ENCODE measurements around the gene TRIM63.

DNA sequence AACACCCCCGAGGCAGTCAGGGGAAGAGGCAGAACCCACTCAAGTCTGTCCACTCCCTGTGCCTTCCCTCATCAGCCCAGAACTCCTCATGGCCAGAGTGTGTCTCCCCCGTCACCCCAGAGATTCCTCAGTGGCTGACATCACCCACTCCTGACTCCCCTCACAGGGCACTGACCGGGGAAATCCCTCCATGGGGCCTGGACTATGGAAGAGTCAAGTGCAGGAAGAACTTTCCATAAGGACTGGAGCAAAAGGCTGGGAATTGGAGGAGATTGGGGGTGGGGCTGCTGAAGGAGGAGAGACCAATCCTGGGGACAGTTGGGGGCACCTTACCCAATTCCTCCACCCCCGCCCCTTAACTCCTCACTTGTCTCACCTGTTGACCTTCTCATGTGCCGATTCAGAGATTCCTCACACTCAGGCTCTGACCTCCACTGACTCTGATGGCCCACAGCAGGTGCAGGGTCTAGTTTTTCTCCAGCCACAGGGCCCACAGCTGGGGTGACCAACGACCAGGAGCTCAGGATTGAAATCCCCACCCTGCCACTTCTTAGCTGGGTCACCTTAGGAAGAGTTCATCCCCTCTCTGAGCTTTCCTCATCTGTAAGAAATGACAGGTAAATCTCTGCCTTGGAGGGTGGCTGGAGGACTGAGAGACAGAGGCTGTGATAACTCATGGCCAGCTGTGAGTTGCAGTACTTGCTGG lies 46.3 kb downstream of the TRIM63 start:
- TF ChIP-seq, protein P1, sequence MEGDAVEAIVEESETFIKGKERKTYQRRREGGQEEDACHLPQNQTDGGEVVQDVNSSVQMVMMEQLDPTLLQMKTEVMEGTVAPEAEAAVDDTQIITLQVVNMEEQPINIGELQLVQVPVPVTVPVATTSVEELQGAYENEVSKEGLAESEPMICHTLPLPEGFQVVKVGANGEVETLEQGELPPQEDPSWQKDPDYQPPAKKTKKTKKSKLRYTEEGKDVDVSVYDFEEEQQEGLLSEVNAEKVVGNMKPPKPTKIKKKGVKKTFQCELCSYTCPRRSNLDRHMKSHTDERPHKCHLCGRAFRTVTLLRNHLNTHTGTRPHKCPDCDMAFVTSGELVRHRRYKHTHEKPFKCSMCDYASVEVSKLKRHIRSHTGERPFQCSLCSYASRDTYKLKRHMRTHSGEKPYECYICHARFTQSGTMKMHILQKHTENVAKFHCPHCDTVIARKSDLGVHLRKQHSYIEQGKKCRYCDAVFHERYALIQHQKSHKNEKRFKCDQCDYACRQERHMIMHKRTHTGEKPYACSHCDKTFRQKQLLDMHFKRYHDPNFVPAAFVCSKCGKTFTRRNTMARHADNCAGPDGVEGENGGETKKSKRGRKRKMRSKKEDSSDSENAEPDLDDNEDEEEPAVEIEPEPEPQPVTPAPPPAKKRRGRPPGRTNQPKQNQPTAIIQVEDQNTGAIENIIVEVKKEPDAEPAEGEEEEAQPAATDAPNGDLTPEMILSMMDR (IDR thresholded peaks at IDR 0.05): no peak
- TF ChIP-seq TCF12 (IDR thresholded peaks at IDR 0.05) (no peak), YY1 (IDR thresholded peaks at IDR 0.05; ENCODE audit: low read depth) (no peak), RXRA (IDR thresholded peaks at IDR 0.05; ENCODE audit: borderline replicate concordance, low read depth) (no peak), EP300 (IDR thresholded peaks at IDR 0.05; ENCODE audit: borderline replicate concordance in 1 of 2, low read depth in 1 of 2, low read length in 1 of 2) (no peak), POLR2AphosphoS5 (IDR thresholded peaks at IDR 0.05; ENCODE audit: low read depth, low read length) (no peak)
- TF ChIP-seq, protein P2, sequence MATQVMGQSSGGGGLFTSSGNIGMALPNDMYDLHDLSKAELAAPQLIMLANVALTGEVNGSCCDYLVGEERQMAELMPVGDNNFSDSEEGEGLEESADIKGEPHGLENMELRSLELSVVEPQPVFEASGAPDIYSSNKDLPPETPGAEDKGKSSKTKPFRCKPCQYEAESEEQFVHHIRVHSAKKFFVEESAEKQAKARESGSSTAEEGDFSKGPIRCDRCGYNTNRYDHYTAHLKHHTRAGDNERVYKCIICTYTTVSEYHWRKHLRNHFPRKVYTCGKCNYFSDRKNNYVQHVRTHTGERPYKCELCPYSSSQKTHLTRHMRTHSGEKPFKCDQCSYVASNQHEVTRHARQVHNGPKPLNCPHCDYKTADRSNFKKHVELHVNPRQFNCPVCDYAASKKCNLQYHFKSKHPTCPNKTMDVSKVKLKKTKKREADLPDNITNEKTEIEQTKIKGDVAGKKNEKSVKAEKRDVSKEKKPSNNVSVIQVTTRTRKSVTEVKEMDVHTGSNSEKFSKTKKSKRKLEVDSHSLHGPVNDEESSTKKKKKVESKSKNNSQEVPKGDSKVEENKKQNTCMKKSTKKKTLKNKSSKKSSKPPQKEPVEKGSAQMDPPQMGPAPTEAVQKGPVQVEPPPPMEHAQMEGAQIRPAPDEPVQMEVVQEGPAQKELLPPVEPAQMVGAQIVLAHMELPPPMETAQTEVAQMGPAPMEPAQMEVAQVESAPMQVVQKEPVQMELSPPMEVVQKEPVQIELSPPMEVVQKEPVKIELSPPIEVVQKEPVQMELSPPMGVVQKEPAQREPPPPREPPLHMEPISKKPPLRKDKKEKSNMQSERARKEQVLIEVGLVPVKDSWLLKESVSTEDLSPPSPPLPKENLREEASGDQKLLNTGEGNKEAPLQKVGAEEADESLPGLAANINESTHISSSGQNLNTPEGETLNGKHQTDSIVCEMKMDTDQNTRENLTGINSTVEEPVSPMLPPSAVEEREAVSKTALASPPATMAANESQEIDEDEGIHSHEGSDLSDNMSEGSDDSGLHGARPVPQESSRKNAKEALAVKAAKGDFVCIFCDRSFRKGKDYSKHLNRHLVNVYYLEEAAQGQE (IDR thresholded peaks at IDR 0.05; ENCODE audit: low read depth, low read length): no peak
- TF ChIP-seq, protein P3, sequence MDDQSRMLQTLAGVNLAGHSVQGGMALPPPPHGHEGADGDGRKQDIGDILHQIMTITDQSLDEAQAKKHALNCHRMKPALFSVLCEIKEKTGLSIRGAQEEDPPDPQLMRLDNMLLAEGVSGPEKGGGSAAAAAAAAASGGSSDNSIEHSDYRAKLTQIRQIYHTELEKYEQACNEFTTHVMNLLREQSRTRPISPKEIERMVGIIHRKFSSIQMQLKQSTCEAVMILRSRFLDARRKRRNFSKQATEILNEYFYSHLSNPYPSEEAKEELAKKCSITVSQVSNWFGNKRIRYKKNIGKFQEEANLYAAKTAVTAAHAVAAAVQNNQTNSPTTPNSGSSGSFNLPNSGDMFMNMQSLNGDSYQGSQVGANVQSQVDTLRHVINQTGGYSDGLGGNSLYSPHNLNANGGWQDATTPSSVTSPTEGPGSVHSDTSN (IDR thresholded peaks at IDR 0.05): no peak

Measured in SK-N-SH (cell line).